NCI-H2107 treated with DMSO at 0.1 percent for 48 hours (cell line): ENCODE measurements around the gene CENATAC.
"Not testable (repeated sequence)": the region's sequence is repeated elsewhere in the genome, so short reads cannot be mapped to it uniquely, and the experiment has no call there.

ENCODE experiments used
- DNase-seq: peaks from one replicate; lab custom pipeline; 2025; ENCODE audit not compliant: unreplicated experiment; lab: John Stamatoyannopoulos, UW

CENATAC gene

DNA sequence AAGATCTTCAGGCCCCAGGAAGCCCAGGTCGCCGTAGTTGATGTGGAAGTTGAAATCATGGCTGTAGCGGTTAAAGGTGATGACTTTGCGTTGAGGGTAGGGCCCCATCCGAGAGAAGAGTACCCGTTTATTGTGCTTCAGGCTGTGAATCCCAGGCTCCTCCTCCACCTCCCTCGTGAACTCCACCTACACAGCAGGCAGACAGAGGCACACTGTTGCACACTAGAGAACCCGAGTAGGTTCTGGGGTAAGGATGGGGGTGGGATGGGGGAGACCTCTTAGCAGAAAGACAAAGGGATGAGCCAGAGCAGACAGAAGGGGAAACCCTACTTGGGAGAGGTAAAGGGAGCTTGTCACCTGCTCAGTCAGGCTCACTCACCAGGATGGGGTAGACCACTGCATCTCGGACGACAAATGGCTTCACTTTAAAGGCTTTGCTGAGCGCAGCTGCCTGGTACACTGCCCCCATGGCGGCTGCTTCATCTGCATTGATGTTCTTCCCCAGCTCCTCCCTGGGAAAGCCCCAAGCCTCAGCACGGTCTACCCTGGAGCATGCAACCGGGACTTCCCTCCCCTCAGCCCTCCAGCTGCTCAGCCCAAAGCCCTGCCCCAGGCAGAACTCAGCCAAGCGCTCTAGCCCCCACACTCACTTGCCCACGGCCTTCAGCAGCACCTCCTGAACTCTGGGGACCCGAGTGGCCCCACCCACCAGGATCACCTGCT, 53.7 kb downstream of the CENATAC start:
- DNase-seq, result no peak

DNA sequence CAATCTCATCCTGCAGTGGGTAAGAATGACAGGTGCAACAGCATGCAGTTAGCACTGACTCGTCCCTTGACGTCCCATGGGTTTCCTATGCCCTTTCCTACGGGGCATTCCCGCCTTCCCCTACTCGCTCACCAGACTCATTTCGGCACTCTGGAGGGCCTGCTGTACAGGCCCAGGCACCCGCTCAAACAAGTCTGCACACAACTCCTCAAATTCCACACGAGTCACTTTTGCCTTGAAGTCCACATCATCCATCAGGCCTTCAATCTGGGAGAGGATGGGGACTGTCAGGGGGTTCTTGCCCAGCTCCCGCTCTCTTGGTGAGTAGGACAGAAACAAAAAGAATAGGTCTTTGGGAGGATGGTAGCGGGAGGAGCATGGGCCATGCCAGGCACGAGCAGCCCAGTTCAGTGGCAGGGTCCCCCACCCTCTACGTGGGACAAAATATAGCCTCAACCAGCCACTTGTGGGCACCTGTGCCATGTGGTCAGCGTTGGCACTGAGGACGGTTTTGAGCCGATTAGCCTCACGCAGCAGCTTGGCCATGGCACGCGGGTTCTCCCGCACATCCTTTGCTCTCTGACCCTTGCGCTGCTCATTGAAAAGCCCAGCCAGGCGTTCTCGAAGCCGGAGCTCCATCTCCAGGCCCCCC, 54.4 kb downstream of the CENATAC start:
- no peak for DNase-seq

DNA sequence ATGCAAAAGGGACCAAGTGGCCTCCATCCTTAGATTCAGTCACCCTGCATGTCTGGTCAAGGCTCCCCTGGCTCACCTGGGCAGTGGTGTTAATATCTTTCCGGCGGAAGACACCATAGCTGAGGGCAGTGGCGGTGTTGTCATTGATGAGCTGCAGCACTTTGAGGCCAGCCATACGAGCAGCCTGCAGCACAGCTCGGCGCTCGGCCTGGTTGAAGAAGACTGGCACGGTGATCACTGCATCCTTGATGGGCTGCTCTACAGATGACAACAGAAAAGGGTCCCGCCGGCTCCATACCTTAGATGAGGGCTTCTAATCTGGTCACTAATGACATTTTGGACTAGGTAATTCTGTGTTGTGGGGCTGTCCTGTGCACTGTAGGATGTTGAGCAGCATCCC, 56.5 kb downstream of the CENATAC start:
- no peak for DNase-seq

DNA sequence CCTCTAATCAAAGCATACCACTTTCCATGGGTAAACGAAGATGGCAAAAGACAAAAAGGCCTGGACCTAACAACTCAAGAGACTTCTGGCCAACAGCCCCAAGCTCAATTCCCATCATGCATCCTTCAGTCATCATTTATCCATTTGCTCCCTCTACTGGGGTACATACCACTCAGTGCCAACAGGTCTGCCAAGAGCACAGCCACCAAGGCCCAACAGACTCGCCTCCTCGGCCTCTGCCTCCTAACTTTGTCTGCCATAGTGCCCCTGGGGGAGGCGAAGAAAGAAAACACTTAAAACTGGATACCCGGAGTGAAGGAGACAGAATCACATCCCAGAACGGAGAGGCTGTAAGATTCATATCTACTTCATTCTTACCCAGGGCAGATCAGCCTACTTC, 58.0 kb downstream of the CENATAC start:
- no peak for DNase-seq

DNA sequence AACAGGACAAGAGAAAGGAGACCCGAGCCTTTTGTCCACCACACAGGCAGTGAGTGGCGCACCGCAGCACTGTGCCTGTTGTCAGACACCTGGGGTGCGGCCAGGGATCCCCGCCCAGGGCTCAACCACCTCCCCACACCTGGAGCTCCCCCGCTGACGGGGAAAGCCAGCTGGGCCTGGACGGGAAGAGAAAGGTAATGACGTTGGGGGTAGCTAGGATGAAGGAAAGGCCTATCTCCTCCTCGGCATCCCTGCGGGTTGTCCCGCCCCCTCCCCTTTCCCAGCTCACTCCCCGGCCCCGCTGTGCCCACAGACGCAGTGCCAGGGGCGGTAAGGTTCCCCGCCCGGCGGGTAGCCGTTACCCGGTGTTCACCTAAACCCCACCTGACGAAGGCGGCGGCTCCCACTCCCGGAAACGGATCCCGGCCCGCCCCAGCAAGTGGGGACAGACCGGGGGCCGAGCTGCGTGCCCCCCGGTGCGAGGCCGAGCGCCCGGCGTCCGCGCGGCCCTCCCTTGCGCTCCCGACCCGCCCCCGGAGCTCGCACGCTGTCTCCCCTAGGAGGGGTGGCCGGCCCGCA, 58.6 kb downstream of the CENATAC start:
- DNase-seq, result peak; percentile 10

DNA sequence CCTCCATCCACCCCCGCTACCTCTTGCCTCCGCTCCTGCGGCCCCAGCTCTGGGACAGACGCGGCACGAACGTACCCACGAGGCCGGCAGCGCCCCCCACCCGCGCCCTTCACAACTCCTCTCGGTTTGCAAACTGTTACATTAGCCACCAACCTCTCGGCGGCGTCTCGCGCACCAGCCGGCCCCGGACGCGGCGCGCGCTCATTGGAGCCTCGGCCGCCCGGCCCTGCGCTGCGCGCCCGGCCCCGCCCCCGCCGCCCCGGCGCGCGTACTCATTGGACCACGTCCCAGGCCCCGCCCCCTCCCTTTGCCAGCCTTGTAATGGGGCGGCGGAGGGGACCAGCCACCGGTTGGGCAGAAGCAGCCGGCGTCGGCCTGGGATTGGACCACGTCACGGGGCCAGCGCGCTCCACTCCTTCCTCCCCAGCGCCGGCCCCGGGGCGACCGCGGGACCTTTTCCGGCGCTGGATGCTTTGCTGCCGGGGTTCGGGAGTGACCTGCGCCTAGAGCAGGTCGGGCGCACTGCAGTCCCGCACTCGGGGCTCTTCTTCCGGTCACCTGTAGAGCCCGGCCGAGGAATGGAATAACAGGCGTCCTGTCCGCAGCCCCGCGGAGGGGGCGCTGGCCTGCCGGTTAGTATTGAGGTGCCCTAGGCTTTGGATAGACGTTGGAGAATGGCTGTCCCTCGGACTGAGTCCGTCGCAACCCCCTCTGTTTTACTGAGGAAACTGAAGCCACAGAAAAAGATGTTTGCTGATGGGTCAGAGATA, 59.2 kb downstream of the CENATAC start, which contains the start of gene HYOU1:
Gene HYOU1 (minus strand): TSS at position 206 of the 770 bp plus-strand sequence. CDS start 1,045 bp downstream, outside the sequence.
- peak; percentile 83 for DNase-seq

DNA sequence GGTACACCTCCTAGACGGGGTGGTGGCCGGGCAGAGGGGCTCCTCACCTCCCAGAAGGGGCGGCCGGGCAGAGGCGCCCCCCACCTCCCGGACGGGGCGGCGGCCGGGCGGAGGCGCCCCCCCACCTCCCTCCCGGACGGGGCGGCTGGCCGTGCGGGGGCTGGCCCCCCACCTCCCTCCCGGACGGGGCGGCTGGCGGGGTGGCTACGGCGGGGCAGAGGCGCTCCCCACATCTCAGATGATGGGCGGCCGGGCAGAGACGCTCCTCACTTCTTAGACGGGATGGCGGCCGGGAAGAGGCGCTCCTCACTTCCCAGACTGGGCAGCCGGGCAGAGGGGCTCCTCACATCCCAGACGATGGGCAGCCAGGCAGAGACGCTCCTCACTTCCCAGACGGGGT, 61.2 kb downstream of the CENATAC start:
- not testable (repeated sequence) for DNase-seq

DNA sequence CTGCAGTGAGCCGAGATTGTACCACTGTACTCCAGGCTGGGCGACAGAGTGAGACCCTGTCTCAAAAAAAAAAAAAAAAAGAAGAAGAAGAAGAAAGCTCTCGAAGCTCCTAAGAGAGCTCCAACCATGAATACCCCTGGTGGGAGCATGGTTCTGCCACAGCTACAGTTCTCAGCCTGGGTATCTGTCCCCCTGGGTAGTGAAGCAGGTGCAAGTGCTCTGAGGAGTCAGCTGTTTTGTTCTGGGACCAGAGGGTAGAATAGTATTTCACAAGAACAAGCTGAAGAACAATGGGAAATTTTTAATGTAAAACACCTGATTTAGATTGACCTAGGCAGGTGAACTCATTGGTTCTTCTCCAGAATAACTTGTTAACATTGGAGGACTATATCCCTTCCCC, 63.3 kb downstream of the CENATAC start:
- no peak for DNase-seq

DNA sequence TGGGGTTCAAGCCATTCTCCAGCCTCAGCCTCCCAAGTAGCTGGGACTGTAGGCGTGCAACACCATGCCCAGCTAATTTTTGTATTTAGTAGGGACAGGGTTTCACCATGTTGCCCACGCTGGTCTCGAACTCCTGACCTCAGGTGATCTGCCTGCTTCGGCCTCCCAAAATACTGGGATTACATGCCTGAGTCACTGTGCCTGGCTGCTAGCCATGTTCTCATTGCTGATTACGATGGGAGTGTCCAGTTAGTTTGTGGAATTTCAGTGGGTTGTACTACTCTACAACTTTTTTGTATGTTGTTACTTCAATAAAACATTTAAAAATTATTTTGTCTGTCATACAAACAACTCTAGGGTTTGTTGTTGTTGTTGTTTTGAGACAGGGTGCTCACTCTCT, 64.8 kb downstream of the CENATAC start:
- no peak for DNase-seq

DNA sequence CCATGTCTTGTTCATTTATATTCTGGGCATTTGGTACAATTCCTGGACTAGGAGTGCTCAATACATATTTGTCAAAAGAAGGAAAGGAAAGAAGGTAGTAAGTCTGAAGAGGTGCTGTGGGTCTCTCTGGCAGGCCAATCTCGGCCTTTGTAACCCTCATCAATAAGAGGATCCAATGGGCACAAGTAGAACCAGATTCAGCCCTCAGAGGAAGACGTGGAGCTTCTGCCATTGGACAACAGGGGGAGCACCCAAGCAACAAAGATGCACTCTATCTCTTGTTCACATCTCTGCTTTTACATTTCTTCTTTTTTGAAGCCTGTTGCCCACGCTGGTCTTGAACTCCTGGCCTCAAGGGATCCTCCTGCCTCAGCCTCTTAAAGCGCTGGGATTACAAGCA, 67.4 kb downstream of the CENATAC start:
- DNase-seq, result no peak
